Gastroesophageal sphincter (tissue), 3 donors: Measurements from ENCODE around the gene ADD3.

Experiments used
- POLR2A ChIP-seq, 2 donors: fragments of 450-650 bp; IDR thresholded peaks; one replicate each; pipeline ENCODE4 v1.6.1; 2017; ENCODE audit warnings: antibody characterized with exemption in 2 of 2, mild to moderate bottlenecking in 2 of 2, moderate library complexity in 1 of 2
- TF ChIP-seq, protein P1 (sequence below), 4 experiments: fragments of 200-600 bp in 2 of 4; fragments of 450-650 bp in 2 of 4; sonication (generic) in 1 of 4; IDR thresholded peaks; one replicate each; pipeline ENCODE4 v1.5.1; 2017 to 2019; ENCODE audit warnings: antibody characterized with exemption in 4 of 4, mild to moderate bottlenecking in 2 of 4, moderate library complexity in 2 of 4

DNA sequence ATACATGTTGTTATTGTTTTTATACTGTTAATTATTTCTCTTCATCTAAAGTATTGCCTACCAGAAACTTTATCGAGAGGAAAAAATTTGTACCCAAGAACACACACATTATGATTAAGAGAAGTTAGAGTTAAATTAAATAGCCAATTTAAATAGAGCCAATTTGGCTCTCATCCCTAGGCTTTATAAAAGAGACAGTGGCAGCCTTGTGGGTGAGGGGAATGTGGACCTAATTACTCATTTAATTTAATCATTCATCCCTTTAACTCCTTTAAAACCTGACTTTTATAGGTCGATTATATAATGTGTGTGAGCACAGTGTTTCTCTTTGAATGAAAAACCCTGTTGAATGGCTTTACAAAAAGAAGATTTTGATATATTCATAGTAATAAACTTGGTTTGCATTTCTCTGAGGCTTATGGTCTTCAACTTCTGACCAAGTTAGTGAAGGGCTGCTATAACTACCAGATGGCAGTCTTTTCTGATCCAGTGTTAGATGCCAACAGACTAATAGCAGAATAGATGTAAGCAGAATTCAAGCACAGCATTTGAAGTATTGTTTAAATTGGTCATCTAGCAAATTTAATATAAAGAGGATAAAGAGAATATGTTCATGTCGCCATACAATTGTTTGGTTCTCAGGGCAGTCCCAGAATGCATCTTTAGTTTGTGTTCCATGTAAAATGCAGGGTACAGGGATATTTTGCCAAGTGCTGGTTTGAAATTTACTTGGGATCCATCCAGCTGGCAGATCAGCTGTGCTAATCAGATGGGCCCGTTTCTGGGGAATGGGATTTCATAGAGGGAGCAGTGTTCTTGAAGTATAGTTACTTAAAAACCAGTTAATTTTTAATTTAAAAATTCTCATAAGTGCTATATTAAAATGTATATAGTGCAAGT is 25.3 kb downstream of the ADD3 start:
- TF ChIP-seq, protein P1, sequence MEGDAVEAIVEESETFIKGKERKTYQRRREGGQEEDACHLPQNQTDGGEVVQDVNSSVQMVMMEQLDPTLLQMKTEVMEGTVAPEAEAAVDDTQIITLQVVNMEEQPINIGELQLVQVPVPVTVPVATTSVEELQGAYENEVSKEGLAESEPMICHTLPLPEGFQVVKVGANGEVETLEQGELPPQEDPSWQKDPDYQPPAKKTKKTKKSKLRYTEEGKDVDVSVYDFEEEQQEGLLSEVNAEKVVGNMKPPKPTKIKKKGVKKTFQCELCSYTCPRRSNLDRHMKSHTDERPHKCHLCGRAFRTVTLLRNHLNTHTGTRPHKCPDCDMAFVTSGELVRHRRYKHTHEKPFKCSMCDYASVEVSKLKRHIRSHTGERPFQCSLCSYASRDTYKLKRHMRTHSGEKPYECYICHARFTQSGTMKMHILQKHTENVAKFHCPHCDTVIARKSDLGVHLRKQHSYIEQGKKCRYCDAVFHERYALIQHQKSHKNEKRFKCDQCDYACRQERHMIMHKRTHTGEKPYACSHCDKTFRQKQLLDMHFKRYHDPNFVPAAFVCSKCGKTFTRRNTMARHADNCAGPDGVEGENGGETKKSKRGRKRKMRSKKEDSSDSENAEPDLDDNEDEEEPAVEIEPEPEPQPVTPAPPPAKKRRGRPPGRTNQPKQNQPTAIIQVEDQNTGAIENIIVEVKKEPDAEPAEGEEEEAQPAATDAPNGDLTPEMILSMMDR (IDR thresholded peaks at IDR 0.05) = no peak
- no peak for TF ChIP-seq POLR2A (IDR thresholded peaks at IDR 0.05)
